ENCODE measurements around the gene NKAIN2.
"Not testable (repeated sequence)": the region's sequence is repeated elsewhere in the genome, so short reads cannot be mapped to it uniquely, and the experiment has no call there.

DNA sequence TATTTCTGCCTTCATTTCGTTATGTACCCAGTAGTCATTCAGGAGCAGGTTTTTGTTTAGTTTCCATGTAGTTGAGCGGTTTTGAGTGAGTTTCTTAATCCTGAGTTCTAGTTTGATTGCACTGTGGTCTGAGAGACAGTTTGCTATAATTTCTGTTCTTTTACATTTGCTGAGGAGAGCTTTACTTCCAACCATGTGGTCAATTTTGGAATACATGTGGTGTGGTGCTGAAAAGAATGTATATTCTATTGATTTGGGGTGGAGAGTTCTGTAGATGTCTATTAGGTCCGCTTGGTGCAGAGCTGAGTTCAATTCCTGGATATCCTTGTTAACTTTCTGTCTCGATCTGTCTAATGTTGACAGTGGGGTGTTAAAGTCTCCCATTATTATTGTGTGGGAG is 606.8 kb downstream of the NKAIN2 start:
- not testable (repeated sequence) for TF ChIP-seq CEBPB (IDR thresholded peaks at IDR 0.05; ENCODE audit: low read depth); JUND (IDR thresholded peaks at IDR 0.05); EZH2 (IDR thresholded peaks at IDR 0.05); ATF3 (IDR thresholded peaks at IDR 0.05); EZH2phosphoT487 (IDR thresholded peaks at IDR 0.05; ENCODE audit: borderline replicate concordance); YY1 (IDR thresholded peaks at IDR 0.05; ENCODE audit: extremely low read depth, insufficient replicate concordance, low read depth, low read length); POLR2A (IDR thresholded peaks at IDR 0.05; ENCODE audit: borderline replicate concordance, extremely low read depth, insufficient read depth, insufficient read length); SRF (IDR thresholded peaks at IDR 0.05; ENCODE audit: low read depth); SP1 (IDR thresholded peaks at IDR 0.05; ENCODE audit: low read depth)
- TF ChIP-seq, protein P1, sequence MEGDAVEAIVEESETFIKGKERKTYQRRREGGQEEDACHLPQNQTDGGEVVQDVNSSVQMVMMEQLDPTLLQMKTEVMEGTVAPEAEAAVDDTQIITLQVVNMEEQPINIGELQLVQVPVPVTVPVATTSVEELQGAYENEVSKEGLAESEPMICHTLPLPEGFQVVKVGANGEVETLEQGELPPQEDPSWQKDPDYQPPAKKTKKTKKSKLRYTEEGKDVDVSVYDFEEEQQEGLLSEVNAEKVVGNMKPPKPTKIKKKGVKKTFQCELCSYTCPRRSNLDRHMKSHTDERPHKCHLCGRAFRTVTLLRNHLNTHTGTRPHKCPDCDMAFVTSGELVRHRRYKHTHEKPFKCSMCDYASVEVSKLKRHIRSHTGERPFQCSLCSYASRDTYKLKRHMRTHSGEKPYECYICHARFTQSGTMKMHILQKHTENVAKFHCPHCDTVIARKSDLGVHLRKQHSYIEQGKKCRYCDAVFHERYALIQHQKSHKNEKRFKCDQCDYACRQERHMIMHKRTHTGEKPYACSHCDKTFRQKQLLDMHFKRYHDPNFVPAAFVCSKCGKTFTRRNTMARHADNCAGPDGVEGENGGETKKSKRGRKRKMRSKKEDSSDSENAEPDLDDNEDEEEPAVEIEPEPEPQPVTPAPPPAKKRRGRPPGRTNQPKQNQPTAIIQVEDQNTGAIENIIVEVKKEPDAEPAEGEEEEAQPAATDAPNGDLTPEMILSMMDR (IDR thresholded peaks at IDR 0.05 in 2 of 3, conservative IDR thresholded peaks at IDR 0.05 in 1 of 3; ENCODE audit: borderline replicate concordance in 1 of 3, insufficient read depth in 1 of 3, low read depth in 2 of 3, low read length in 2 of 3) = not testable (repeated sequence)
- TF ChIP-seq, protein P2, sequence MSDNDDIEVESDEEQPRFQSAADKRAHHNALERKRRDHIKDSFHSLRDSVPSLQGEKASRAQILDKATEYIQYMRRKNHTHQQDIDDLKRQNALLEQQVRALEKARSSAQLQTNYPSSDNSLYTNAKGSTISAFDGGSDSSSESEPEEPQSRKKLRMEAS (IDR thresholded peaks at IDR 0.05) = not testable (repeated sequence)
